Activated T-helper 2 cell treated with anti-CD3 and anti-CD28 coated beads, Interferon-gamma antibody, Interleukin-2, Interleukin-4, amounts not matched to agents 10 μg/mL and 5 μg/mL and 100 μg/mL, durations not matched to agents 14 hours and 24 hours and 36 hours (primary cell): Measurements from ENCODE around the gene OPCML. TPM values are rescaled to one million over a fixed set of nuclear protein-coding genes. Genes with fewer than 3 reads are reported as not detected.

ENCODE experiments used
- DNase-seq: peaks from one replicate; pipeline ENCODE4 v3.0.0; 2021; ENCODE audit warnings: low spot score
- H3K27ac Mint-ChIP-seq: one replicate; pipeline ENCODE4 v1.8.0; 2021; ENCODE audit warnings: mixed read lengths
- H3K27me3 Mint-ChIP-seq: one replicate; pipeline ENCODE4 v1.8.0; 2021; ENCODE audit warnings: low read depth, mixed read lengths
- H3K36me3 Mint-ChIP-seq: one replicate; pipeline ENCODE4 v1.8.0; 2021; ENCODE audit warnings: low read depth, mixed read lengths
- H3K4me1 Mint-ChIP-seq: one replicate; pipeline ENCODE4 v1.8.0; 2021; ENCODE audit warnings: low read depth, mixed read lengths
- H3K4me3 Mint-ChIP-seq: one replicate; pipeline ENCODE4 v1.8.0; 2021; ENCODE audit warnings: low read depth, mild to moderate bottlenecking, moderate library complexity, mixed read lengths
- H3K9me3 Mint-ChIP-seq: one replicate; pipeline ENCODE4 v1.8.0; 2021; ENCODE audit warnings: mixed read lengths
- intact Hi-C: fragments of 100-400 bp; cut with micrococcal nuclease; formaldehyde crosslinking; loops from one replicate; pipeline ENCODE4 v1.15.1; 2023
- total RNA-seq: library from RNA; stranded (reverse); gene quantifications from 2 replicates; pipeline ENCODE4 v1.2.3, GENCODE V29; 2022

Gene OPCML
- total RNA-seq, 1 donor from 2014 or later: not detected

GRCh38 chr11:132914600-132914999 is 617.7 kb downstream of the OPCML start:
- H3K27ac Mint-ChIP-seq: no peak overlapping the region
- H3K9me3 Mint-ChIP-seq: no peaks in the 10 kb centered on the region
- intact Hi-C loops: no loop called here
- no peaks in the 10 kb centered on the region for H3K27me3 Mint-ChIP-seq
- DNase-seq: no peak
- no peak overlapping the region for H3K4me3 Mint-ChIP-seq
- no peaks in the 10 kb centered on the region for H3K4me1 Mint-ChIP-seq
- no peaks in the 10 kb centered on the region for H3K36me3 Mint-ChIP-seq

GRCh38 chr11:132913886-132914285 is 618.4 kb downstream of the OPCML start:
- intact Hi-C loops: no loop called here
- Mint-ChIP-seq H3K4me3 (no peak overlapping the region), H3K27me3 (no peaks in the 10 kb centered on the region), H3K9me3 (no peaks in the 10 kb centered on the region), H3K36me3 (no peaks in the 10 kb centered on the region), H3K4me1 (no peaks in the 10 kb centered on the region), H3K27ac (no peak overlapping the region)
- no peak for DNase-seq

GRCh38 chr11:132913295-132913694 is 619.0 kb downstream of the OPCML start:
- no peak overlapping the region for H3K27ac Mint-ChIP-seq
- H3K4me3 Mint-ChIP-seq: no peak overlapping the region
- DNase-seq: no peak
- intact Hi-C loops: no loop called here
- H3K4me1 Mint-ChIP-seq: no peaks in the 10 kb centered on the region
- H3K36me3 Mint-ChIP-seq: no peaks in the 10 kb centered on the region
- no peaks in the 10 kb centered on the region for H3K9me3 Mint-ChIP-seq
- no peaks in the 10 kb centered on the region for H3K27me3 Mint-ChIP-seq

GRCh38 chr11:132911186-132911585 is 621.1 kb downstream of the OPCML start:
- intact Hi-C loops: no loop called here
- no peak overlapping the region for H3K27ac Mint-ChIP-seq
- no peak overlapping the region for H3K4me3 Mint-ChIP-seq
- no peaks in the 10 kb centered on the region for H3K27me3 Mint-ChIP-seq
- H3K4me1 Mint-ChIP-seq: no peaks in the 10 kb centered on the region
- H3K36me3 Mint-ChIP-seq: no peaks in the 10 kb centered on the region
- no peak for DNase-seq
- H3K9me3 Mint-ChIP-seq: no peaks in the 10 kb centered on the region

- intact Hi-C loops: no loop called here
- H3K9me3 Mint-ChIP-seq: no peaks in the 10 kb centered on the region
- H3K4me3 Mint-ChIP-seq: no peak overlapping the region
- no peaks in the 10 kb centered on the region for H3K36me3 Mint-ChIP-seq
- no peak for DNase-seq
- no peaks in the 10 kb centered on the region for H3K27me3 Mint-ChIP-seq
- no peak overlapping the region for H3K27ac Mint-ChIP-seq
- no peaks in the 10 kb centered on the region for H3K4me1 Mint-ChIP-seq
Observed at GRCh38 chr11:132910011-132910760, 622.1 kb downstream of the OPCML start.

GRCh38 chr11:132909021-132909606 is 623.2 kb downstream of the OPCML start:
- intact Hi-C loops: no loop called here
- no peak overlapping the region for H3K27ac Mint-ChIP-seq
- H3K9me3 Mint-ChIP-seq: no peaks in the 10 kb centered on the region
- no peaks in the 10 kb centered on the region for H3K36me3 Mint-ChIP-seq
- no peaks in the 10 kb centered on the region for H3K4me1 Mint-ChIP-seq
- H3K27me3 Mint-ChIP-seq: no peaks in the 10 kb centered on the region
- no peak overlapping the region for H3K4me3 Mint-ChIP-seq
- no peak for DNase-seq

- H3K4me1 Mint-ChIP-seq: no peaks in the 10 kb centered on the region
- H3K27me3 Mint-ChIP-seq: no peaks in the 10 kb centered on the region
- DNase-seq: no peak
- H3K27ac Mint-ChIP-seq: no peak overlapping the region
- no peaks in the 10 kb centered on the region for H3K9me3 Mint-ChIP-seq
- no peaks in the 10 kb centered on the region for H3K36me3 Mint-ChIP-seq
- H3K4me3 Mint-ChIP-seq: no peak overlapping the region
- intact Hi-C loops: no loop called here
Observed at GRCh38 chr11:132908414-132908810, 623.9 kb downstream of the OPCML start.

GRCh38 chr11:132907651-132908413 is 624.5 kb downstream of the OPCML start:
- Mint-ChIP-seq H3K4me3 (no peak overlapping the region), H3K36me3 (no peaks in the 10 kb centered on the region), H3K27ac (no peak overlapping the region), H3K27me3 (no peaks in the 10 kb centered on the region), H3K4me1 (no peaks in the 10 kb centered on the region), H3K9me3 (no peaks in the 10 kb centered on the region)
- no peak for DNase-seq
- intact Hi-C loops: no loop called here

- Mint-ChIP-seq H3K4me1 (no peaks in the 10 kb centered on the region), H3K27ac (no peak overlapping the region), H3K4me3 (no peak overlapping the region), H3K9me3 (no peaks in the 10 kb centered on the region), H3K36me3 (no peaks in the 10 kb centered on the region), H3K27me3 (no peaks in the 10 kb centered on the region)
- no peak for DNase-seq
- intact Hi-C loops: no loop called here
Observed at GRCh38 chr11:132904607-132905006, 627.7 kb downstream of the OPCML start.

GRCh38 chr11:132904091-132904490 is 628.2 kb downstream of the OPCML start:
- Mint-ChIP-seq H3K36me3 (no peaks in the 10 kb centered on the region), H3K27ac (no peak overlapping the region), H3K9me3 (no peaks in the 10 kb centered on the region), H3K4me1 (no peaks in the 10 kb centered on the region), H3K4me3 (no peak overlapping the region), H3K27me3 (no peaks in the 10 kb centered on the region)
- intact Hi-C loops: no loop called here
- no peak for DNase-seq

GRCh38 chr11:132901638-132902471 is 630.4 kb downstream of the OPCML start:
- H3K27ac Mint-ChIP-seq: no peak overlapping the region
- no peak overlapping the region for H3K4me3 Mint-ChIP-seq
- no peaks in the 10 kb centered on the region for H3K9me3 Mint-ChIP-seq
- H3K36me3 Mint-ChIP-seq: no peaks in the 10 kb centered on the region
- intact Hi-C loops: no loop called here
- DNase-seq: no peak
- no peaks in the 10 kb centered on the region for H3K27me3 Mint-ChIP-seq
- no peaks in the 10 kb centered on the region for H3K4me1 Mint-ChIP-seq

GRCh38 chr11:132898676-132899075 is 633.6 kb downstream of the OPCML start:
- H3K4me1 Mint-ChIP-seq: no peaks in the 10 kb centered on the region
- H3K9me3 Mint-ChIP-seq: no peaks in the 10 kb centered on the region
- no peak overlapping the region for H3K4me3 Mint-ChIP-seq
- no peak overlapping the region for H3K27ac Mint-ChIP-seq
- no peaks in the 10 kb centered on the region for H3K27me3 Mint-ChIP-seq
- no peak for DNase-seq
- H3K36me3 Mint-ChIP-seq: no peaks in the 10 kb centered on the region
- intact Hi-C loops: no loop called here
